GM10266 (cell line): ENCODE results near the gene NLRP1.

ENCODE experiments used
- DNase-seq: peaks from one replicate; pipeline ENCODE4 v3.0.0; 2012; ENCODE audit errors: extremely low spot score
- CTCF ChIP-seq: IDR thresholded peaks from 2 replicates; pipeline ENCODE4 v1.5.1; 2012; ENCODE audit warnings: mild to moderate bottlenecking, low read depth; ENCODE audit not compliant: control insufficient read depth, insufficient read depth; ENCODE audit errors: missing control alignments

NLRP1 gene

GRCh38 chr17:5527601-5528250 lies 56.6 kb downstream of the NLRP1 start:
- no peak for DNase-seq
- TF ChIP-seq CTCF = no peak

GRCh38 chr17:5526821-5527598 lies 57.3 kb downstream of the NLRP1 start:
- no peak for TF ChIP-seq CTCF
- DNase-seq = peak; percentile 65

GRCh38 chr17:5523249-5523648 lies 61.1 kb downstream of the NLRP1 start:
- no peak for DNase-seq

GRCh38 chr17:5522476-5522875 lies 61.8 kb downstream of the NLRP1 start:
- DNase-seq = no peak
- TF ChIP-seq CTCF = no peak

More at GRCh38 chr17:5523249-5523648, 61.1 kb downstream of the NLRP1 start:
- TF ChIP-seq CTCF = no peak

GRCh38 chr17:5516060-5516792 lies 68.1 kb downstream of the NLRP1 start:
- DNase-seq = no peak
- no peak for TF ChIP-seq CTCF

- DNase-seq = no peak
- no peak for TF ChIP-seq CTCF
Observed at GRCh38 chr17:5514976-5515375, 69.3 kb downstream of the NLRP1 start.
